Suppressor macrophage (primary cell): ENCODE measurements around the gene SERPINA3.
A peak's percentile ranks its signal among the peaks of the same experiment; 100 is the strongest.

ENCODE experiments used
- DNase-seq, 4 experiments: peaks; one replicate each; pipeline ENCODE4 v3.0.0-alpha.2; 2020 to 2022

Gene SERPINA3

GRCh38 chr14:94656043-94656442, 43.9 kb downstream of the SERPINA3 start:
- DNase-seq = no peak

GRCh38 chr14:94659256-94659655, 47.1 kb downstream of the SERPINA3 start:
- DNase-seq = no peak

- no peak for DNase-seq
These were observed 47.7 kb downstream of the SERPINA3 start for GRCh38 chr14:94659901-94660300.

GRCh38 chr14:94660306-94660946, 48.2 kb downstream of the SERPINA3 start:
- DNase-seq = no peak

- DNase-seq = peak in 3 of 4 experiments; percentile 5 to 57 (median 25)
These were observed 51.3 kb downstream of the SERPINA3 start for GRCh38 chr14:94663538-94663937.

DNA sequence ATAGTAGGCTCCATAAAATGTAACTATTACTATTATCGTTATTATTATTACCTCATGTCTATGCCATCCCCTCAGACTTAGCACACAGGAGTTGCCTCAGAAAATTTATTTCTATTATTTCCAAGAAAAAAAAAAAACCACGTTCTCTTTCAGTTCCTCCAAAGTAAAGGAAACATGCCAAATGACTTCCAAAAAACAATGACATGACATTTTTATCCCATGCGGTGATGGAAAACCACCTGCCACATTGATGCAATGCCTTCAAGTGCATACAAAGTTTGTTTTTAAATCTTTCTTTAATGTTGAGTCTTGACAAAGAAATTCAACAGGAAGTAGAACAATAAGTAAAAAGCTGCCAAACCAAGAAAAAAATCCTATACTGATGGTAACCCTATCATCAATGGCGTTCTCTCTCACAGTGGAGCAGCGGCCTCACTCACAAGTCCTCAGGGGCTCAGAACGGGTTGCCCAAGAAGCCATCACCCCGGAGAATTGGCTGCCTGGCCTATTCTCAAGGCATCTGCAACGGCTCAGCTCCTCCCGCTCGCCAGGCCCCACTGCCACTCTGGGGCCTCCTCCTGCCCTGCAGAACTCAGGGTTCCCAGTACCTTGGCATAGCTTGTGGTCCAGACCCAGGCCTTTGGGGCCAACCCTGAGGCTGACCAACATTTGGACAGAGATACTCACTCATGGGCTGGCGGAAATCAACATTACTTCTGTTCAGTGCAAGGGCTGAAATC, 51.9 kb downstream of the SERPINA3 start:
- peak; percentile 15 to 66 (median 34) for DNase-seq

DNA sequence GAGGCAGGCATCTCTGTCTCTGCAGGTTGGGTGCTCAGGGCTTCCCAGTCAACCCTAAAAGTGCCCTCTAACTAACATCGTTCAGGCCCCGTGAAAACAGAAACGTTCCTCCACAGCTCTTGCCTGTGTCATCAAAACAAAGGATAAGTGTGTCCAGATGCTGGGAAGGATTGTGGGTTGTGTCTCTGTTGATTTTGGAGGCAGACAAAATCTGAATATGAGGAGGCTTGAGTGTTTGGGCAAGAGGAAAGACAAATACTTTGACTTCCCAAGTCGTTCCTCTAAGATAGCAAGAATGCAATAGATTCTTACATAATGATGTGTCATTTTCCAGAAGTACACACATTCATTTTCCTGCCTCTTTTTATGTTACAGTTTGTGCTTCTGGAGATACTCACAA, 52.9 kb downstream of the SERPINA3 start:
- DNase-seq = no peak

DNA sequence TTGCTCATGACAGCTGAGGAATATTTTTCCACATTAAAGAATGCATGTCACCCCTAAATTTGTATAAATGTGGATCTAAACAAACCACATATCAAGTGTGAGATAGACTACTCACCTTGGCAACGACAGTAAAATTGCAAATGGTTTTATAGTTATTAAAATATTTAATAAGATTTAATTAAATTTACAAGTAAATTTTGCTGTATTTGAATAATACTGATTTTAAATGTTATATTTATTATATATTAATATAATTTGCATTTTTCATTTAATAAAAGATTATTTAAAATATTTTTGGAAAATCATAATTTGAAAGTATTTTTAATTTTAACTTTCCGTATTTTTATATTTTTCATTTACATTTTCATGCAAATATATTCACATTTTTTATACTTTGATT, 53.4 kb downstream of the SERPINA3 start:
- no peak for DNase-seq

GRCh38 chr14:94670692-94671285, 58.6 kb downstream of the SERPINA3 start:
- no peak for DNase-seq

DNA sequence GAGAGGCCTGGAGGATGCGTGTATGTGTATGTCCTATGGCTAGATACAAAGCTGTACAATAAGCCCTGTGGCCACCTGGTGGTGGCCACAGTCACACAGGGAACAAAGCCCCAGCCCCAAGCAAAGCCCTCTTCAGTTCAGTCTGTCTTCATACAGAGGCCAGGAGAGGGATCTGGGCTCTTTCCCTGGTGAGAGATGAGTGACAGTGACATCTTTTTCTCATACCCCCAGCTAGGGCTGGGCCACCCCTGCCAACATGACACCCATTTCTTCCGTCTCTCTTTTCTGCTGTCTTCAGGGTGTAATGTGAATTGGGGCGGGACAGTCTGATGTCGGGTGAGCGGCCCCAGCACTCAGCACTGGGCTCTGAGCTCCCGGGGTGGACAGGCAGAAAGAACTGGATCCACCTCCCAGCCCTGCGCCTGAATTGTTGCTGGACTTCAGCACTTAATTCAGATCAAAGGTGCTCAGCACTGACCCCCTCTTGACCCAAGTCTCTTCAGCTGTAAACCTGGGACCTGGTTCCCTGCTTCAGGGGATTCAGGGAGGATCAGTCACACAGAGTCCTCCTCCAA, 59.8 kb downstream of the SERPINA3 start:
- no peak for DNase-seq

DNA sequence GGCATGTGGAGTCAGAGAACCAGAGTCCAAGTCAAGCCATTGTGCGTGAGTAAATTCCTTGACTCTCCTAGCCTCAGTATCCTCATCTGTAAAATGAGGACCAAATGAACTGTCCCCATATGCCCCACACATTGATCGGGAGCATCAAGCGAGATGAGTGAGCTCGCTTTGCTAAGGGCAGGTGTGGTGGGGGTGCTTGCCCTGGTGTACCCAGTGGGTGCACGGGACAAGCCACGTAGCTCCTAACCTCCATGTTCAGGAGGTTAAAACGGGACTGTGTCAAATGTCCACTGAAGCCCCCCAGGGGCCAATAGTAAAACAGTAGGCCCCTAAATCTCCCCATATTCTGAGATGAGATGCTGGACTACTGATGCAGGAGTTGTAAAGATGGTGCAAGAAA, 60.9 kb downstream of the SERPINA3 start:
- DNase-seq = no peak
